ENCODE results near the gene KIF19.
A peak's percentile ranks its signal among the peaks of the same experiment; 100 is the strongest.

Gene KIF19

GRCh38 chr17:74367206-74367605 lies 41.2 kb downstream of the KIF19 start, which contains the start of gene GPR142:
GPR142 (plus strand) TSS chr17:74367506; CDS start chr17:74369541, 2,035 bp downstream.
- DNase-seq = no peak

- peak; percentile 76 to 90 (median 86) for DNase-seq
These were observed 42.5 kb downstream of the KIF19 start for GRCh38 chr17:74368341-74369081.

GRCh38 chr17:74369221-74369620 lies 43.2 kb downstream of the KIF19 start:
- peak; percentile 73 to 93 (median 80) for DNase-seq

GRCh38 chr17:74369665-74370490 lies 43.9 kb downstream of the KIF19 start:
- no peak for DNase-seq

- no peak for DNase-seq
These were observed 45.7 kb downstream of the KIF19 start for GRCh38 chr17:74371653-74372147.

- no peak for DNase-seq
These were observed 46.4 kb downstream of the KIF19 start for GRCh38 chr17:74372426-74372825.

GRCh38 chr17:74373838-74374606 lies 48.0 kb downstream of the KIF19 start:
- peak in 2 of 4 experiments; percentile 28 to 31 for DNase-seq

- peak in 2 of 4 experiments; percentile 42 to 49 for DNase-seq
These were observed 48.8 kb downstream of the KIF19 start for GRCh38 chr17:74374858-74375257.

GRCh38 chr17:74379495-74380085 lies 53.6 kb downstream of the KIF19 start:
- peak; percentile 90 to 95 (median 94) for DNase-seq

- DNase-seq = no peak
These were observed 54.3 kb downstream of the KIF19 start for GRCh38 chr17:74380086-74380958.

- no peak for DNase-seq
These were observed 55.2 kb downstream of the KIF19 start for GRCh38 chr17:74380959-74381808.

- no peak for DNase-seq
These were observed 57.1 kb downstream of the KIF19 start for GRCh38 chr17:74383141-74383540.

GRCh38 chr17:74385201-74385600 lies 59.2 kb downstream of the KIF19 start:
- no peak for DNase-seq

- peak; percentile 18 to 58 (median 48) for DNase-seq
These were observed 60.4 kb downstream of the KIF19 start for GRCh38 chr17:74386386-74386785.

- no peak for DNase-seq
These were observed 61.6 kb downstream of the KIF19 start for GRCh38 chr17:74387365-74388218.

GRCh38 chr17:74389084-74389753 lies 63.2 kb downstream of the KIF19 start:
- DNase-seq = no peak

- DNase-seq = no peak
These were observed 64.1 kb downstream of the KIF19 start for GRCh38 chr17:74389937-74390679.

Measured in suppressor macrophage (primary cell).